ENCODE measurements around the gene CEP170B. TPM values are rescaled to one million over a fixed set of nuclear protein-coding genes. Genes with fewer than 3 reads are reported as not detected.

The CEP170B gene
- total and polyA plus RNA-seq, 2 of the 8 experiments (the other 6 are each of a cell fraction or from before 2014, with no cell fraction given) = 9.1 to 33.8 TPM

DNA sequence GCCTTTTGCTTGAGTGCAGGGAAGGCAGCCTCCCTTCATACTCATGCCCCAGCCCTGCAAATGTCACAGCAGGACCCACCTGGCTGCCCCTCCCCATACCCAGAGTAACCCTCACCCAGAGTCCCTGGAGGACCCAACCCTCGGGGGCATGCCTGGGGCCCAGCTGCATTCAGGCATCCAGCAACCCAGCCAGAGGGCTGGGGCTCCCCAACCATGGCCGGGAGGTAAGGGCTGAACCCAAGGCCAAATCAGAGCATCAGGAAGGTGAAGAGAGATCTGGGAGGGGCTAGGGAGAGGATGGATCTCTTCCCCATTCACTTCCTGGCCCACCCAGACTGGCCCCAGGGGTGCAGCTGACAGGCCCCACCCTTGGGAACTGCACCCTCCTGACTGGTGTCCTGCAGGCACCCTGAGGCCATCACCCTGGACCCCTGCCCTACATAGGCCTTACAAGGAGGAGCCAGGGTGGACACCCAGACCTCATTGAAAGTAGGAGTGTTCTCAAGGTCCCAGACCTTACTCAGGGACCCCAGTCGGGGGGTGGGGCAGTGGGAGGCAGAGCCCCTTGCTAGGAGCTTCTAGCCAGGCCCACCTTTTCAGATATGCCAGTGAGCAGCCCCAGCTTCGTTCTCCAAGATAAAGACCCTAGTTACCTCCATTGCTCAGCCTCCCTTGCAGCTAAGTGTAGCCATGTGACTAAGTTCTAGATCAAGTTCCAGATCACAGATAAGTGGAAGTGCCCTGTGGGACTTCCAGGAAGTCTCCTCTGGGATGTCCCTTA lies 58.8 kb downstream of the CEP170B start (continued):
- TF ChIP-seq BCL11A (IDR thresholded peaks at IDR 0.05; ENCODE audit: low read depth in 2 of 2, low read length in 2 of 2) (no peak), SIRT6 (IDR thresholded peaks at IDR 0.05; ENCODE audit: low read length) (no peak), NRF1 (IDR thresholded peaks at IDR 0.05; ENCODE audit: low read depth, low read length) (no peak), SRF (IDR thresholded peaks at IDR 0.05; ENCODE audit: low read depth, low read length) (no peak), KDM4A (IDR thresholded peaks at IDR 0.05; ENCODE audit: low read depth, low read length, severe bottlenecking) (no peak)
- TF ChIP-seq, protein P1, sequence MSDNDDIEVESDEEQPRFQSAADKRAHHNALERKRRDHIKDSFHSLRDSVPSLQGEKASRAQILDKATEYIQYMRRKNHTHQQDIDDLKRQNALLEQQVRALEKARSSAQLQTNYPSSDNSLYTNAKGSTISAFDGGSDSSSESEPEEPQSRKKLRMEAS (IDR thresholded peaks at IDR 0.05) = no peak

All from H1 (cell line).